ENCODE measurements around the gene MAPK10. TPM values are rescaled to one million over a fixed set of nuclear protein-coding genes. Genes with fewer than 3 reads are reported as not detected.

MAPK10 gene
- total RNA-seq, 4 donors from 2014 or later: 4.1 to 50.0 (median 9.4) TPM

- no peak for TF ChIP-seq POLR2AphosphoS5 (IDR thresholded peaks at IDR 0.05)
- no peak for TF ChIP-seq EP300 (IDR thresholded peaks at IDR 0.05; ENCODE audit: low read depth)
- TF ChIP-seq CTCF (IDR thresholded peaks at IDR 0.05): no peak
- no peak for TF ChIP-seq POLR2A (IDR thresholded peaks at IDR 0.05)
- Histone ChIP-seq H3K27me3 (no peaks in the 10 kb centered on the region), H3K27ac (no peak overlapping the region), H3K4me1 (peaks cover 0 to 3% (median 2%) of the 10 kb centered on the region in 4 donors), H3K9me3 (no peaks in the 10 kb centered on the region), H3K4me3 (no peak overlapping the region), H3K36me3 (no peaks in the 10 kb centered on the region)
- WGBS, 2 donors (ENCODE audit: low coverage in 1 of 2): 11% methylated on average over 1 of the region's 1 CpG; no CpG with 5 or more reads in 1 of the 2 donors
- DNase-seq: no peak
- intact Hi-C loops (cut with DNase I; ENCODE audit: low total_unique reads) (no loop called here), in situ Hi-C loops (cut with MboI; ENCODE audit: low pct_ligation_motif_present in 1 of 4, low pct_unique_long_range_greater_than_20kb in 1 of 4, low sequenced_read_pairs in 3 of 4) (no loop called here)
Observed at GRCh38 chr4:86357608-86358007, 2.2 kb downstream of the MAPK10 start.

GRCh38 chr4:86356425-86357210 is 3.2 kb downstream of the MAPK10 start:
- Histone ChIP-seq H3K27ac (no peak overlapping the region), H3K4me1 (peaks cover 0 to 3% (median 2%) of the 10 kb centered on the region in 4 donors), H3K4me3 (no peak overlapping the region), H3K9me3 (no peaks in the 10 kb centered on the region), H3K27me3 (no peaks in the 10 kb centered on the region), H3K36me3 (no peaks in the 10 kb centered on the region)
- intact Hi-C loops (cut with DNase I; ENCODE audit: low total_unique reads): no loop called here
- WGBS, 2 donors (ENCODE audit: low coverage in 1 of 2): 65 to 68% methylated on average over 4 of the region's 4 CpGs
- in situ Hi-C loops (cut with MboI; ENCODE audit: low pct_ligation_motif_present in 1 of 4, low pct_unique_long_range_greater_than_20kb in 1 of 4, low sequenced_read_pairs in 3 of 4): no loop called here
- DNase-seq: no peak
- TF ChIP-seq EP300 (IDR thresholded peaks at IDR 0.05; ENCODE audit: low read depth): no peak
- no peak for TF ChIP-seq CTCF (IDR thresholded peaks at IDR 0.05)
- TF ChIP-seq POLR2A (IDR thresholded peaks at IDR 0.05): no peak
- no peak for TF ChIP-seq POLR2AphosphoS5 (IDR thresholded peaks at IDR 0.05)

DNA sequence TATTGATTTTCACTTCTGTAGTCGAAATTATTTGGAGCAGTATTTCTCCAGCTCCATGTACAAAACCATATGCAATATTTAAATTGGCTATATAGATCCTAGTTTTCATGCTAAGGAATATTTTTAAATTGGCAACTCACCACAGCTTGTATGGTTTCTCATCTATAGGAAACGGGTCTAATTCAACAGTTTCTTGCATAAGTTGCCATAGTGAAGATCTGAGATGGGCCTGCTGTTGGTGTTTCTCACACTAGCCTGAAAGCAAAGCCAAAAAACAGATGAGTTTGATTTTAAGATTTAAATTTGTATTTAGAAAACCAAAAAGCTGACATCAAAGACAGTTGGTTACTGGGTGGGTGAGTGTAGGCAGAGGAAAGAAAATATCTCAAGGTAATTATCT is 5.5 kb downstream of the MAPK10 start:
- intact Hi-C loops (cut with DNase I; ENCODE audit: low total_unique reads): no loop called here
- peaks cover 0 to 3% (median 0%) of the 10 kb centered on the region in 4 donors for H3K4me1 ChIP-seq
- DNase-seq: no peak
- TF ChIP-seq CTCF (IDR thresholded peaks at IDR 0.05) (no peak), EP300 (IDR thresholded peaks at IDR 0.05; ENCODE audit: low read depth) (no peak), POLR2AphosphoS5 (IDR thresholded peaks at IDR 0.05) (no peak), POLR2A (IDR thresholded peaks at IDR 0.05) (no peak)
- in situ Hi-C loops (cut with MboI; ENCODE audit: low pct_ligation_motif_present in 1 of 4, low pct_unique_long_range_greater_than_20kb in 1 of 4, low sequenced_read_pairs in 3 of 4): no loop called here
- 73% methylated on average over 2 of the region's 2 CpGs for WGBS, 2 donors (ENCODE audit: low coverage in 1 of 2)
- H3K36me3 ChIP-seq: no peaks in the 10 kb centered on the region
- H3K4me3 ChIP-seq: no peak overlapping the region
- no peak overlapping the region for H3K27ac ChIP-seq
- no peaks in the 10 kb centered on the region for H3K9me3 ChIP-seq
- no peaks in the 10 kb centered on the region for H3K27me3 ChIP-seq

DNA sequence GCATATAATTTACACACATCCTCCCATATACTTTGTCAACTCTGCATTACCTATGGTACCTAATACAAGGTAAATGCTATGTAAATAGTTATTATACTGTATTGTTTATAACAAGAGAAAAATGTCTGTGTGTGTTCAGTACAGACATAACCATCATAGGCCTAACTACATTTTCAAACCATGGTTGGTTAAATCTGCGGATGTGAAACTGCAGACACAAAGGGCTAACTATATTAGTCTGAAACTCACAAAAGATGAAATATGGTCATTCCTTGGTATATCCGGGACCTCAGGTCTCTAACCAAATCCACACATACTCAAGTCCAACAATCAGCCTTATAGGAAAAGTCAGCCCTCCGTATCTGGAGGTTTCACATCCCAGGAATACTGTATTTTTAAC is 13.5 kb downstream of the MAPK10 start:
- Histone ChIP-seq H3K36me3 (no peaks in the 10 kb centered on the region), H3K9me3 (no peaks in the 10 kb centered on the region), H3K4me3 (no peak overlapping the region), H3K27ac (no peak overlapping the region), H3K27me3 (no peaks in the 10 kb centered on the region), H3K4me1 (no peaks in the 10 kb centered on the region)
- TF ChIP-seq POLR2AphosphoS5 (IDR thresholded peaks at IDR 0.05) (no peak), POLR2A (IDR thresholded peaks at IDR 0.05) (no peak), CTCF (IDR thresholded peaks at IDR 0.05) (no peak), EP300 (IDR thresholded peaks at IDR 0.05; ENCODE audit: low read depth) (no peak)
- intact Hi-C loops (cut with DNase I; ENCODE audit: low total_unique reads): no loop called here
- in situ Hi-C loops (cut with MboI; ENCODE audit: low pct_ligation_motif_present in 1 of 4, low pct_unique_long_range_greater_than_20kb in 1 of 4, low sequenced_read_pairs in 3 of 4): no loop called here
- no peak for DNase-seq
- WGBS, 2 donors (ENCODE audit: low coverage in 1 of 2): 96 to 100% methylated on average over 3 of the region's 3 CpGs
